ENCODE results near the gene CACNA1C.

Gene CACNA1C

DNA sequence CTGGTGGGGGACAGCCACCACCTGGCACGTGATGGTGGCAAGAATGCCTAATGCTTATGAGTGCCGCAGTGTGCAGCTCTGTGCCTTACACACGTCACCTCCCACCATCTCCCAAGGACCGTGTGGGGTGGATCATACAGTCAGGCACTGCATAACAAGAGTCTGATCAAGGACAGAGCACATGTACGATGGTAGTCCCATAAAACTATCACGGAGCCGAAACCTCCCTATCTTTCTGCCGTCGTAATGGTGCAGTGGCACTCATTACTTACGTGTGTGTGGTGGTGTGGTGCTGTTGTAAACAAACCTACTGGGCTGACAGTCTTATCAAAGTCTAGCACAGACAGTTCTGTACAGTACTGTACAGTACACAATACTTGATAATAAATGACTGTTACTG, 89.3 kb downstream of the CACNA1C start:
- DNase-seq (ENCODE audit: low read depth) = no peak
- no peak overlapping the region for H3K4me3 ChIP-seq (ENCODE audit: low read depth, low read length)
- TF ChIP-seq, protein P1, sequence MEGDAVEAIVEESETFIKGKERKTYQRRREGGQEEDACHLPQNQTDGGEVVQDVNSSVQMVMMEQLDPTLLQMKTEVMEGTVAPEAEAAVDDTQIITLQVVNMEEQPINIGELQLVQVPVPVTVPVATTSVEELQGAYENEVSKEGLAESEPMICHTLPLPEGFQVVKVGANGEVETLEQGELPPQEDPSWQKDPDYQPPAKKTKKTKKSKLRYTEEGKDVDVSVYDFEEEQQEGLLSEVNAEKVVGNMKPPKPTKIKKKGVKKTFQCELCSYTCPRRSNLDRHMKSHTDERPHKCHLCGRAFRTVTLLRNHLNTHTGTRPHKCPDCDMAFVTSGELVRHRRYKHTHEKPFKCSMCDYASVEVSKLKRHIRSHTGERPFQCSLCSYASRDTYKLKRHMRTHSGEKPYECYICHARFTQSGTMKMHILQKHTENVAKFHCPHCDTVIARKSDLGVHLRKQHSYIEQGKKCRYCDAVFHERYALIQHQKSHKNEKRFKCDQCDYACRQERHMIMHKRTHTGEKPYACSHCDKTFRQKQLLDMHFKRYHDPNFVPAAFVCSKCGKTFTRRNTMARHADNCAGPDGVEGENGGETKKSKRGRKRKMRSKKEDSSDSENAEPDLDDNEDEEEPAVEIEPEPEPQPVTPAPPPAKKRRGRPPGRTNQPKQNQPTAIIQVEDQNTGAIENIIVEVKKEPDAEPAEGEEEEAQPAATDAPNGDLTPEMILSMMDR (IDR thresholded peaks at IDR 0.05; ENCODE audit: low read depth, low read length) = no peak
- TF ChIP-seq POLR2A (IDR thresholded peaks at IDR 0.05; ENCODE audit: extremely low read depth, insufficient read length) (no peak), MYC (IDR thresholded peaks at IDR 0.05; ENCODE audit: low read depth, low read length) (no peak)
- TF ChIP-seq, protein P2, sequence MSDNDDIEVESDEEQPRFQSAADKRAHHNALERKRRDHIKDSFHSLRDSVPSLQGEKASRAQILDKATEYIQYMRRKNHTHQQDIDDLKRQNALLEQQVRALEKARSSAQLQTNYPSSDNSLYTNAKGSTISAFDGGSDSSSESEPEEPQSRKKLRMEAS (IDR thresholded peaks at IDR 0.05; ENCODE audit: low read depth, low read length) = no peak

DNA sequence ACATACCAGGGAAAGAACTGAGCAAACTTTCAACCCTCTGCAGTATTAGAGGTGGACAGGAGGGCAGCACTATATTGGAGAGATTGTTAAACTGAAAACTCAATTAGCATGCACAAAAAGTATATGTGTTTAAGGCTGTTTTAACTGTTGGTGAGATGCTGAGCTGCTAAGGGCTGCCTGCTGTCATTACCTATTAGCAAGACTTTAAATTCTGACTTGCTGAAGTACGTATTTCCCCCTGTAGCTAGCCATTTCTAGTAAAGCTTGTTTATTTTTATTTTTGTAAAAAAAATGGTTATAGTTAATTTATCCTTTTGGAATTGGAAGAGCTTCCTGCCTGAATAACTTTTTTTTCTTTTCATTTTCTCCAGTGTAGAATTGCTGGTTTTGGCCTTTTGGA, 92.2 kb downstream of the CACNA1C start:
- TF ChIP-seq, protein P1 (IDR thresholded peaks at IDR 0.05; ENCODE audit: low read depth, low read length) = no peak
- no peak for TF ChIP-seq MYC (IDR thresholded peaks at IDR 0.05; ENCODE audit: low read depth, low read length)
- DNase-seq (ENCODE audit: low read depth) = no peak
- no peak overlapping the region for H3K4me3 ChIP-seq (ENCODE audit: low read depth, low read length)

DNA sequence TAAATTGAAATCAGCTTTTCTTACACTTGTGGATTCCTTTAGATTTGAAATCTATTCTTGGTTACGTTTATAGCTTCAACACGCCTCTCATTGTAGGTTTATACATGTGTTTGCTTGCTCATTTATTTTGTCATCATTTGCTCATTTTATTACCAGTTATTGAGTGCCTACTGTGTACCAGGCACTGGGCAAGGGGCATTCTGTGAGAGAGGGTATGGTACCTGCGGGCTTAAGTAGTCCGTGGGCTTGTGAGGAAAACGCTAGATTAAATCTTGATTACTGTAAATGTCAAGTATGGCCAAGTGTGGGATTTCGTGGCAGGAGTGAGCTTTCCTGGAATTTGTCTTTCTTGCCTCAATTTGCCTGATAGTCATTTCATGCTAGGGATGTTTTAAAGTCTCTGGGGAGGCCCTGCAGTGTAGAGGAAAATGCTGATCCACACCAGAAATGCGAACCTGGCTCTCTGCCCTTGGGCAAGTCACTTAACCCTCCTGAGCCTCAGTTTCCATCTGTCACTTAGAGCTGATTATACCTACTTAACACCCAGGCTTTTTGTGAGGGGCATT, 92.7 kb downstream of the CACNA1C start:
- no peak for TF ChIP-seq MYC (IDR thresholded peaks at IDR 0.05; ENCODE audit: low read depth, low read length)
- no peak for DNase-seq (ENCODE audit: low read depth)
- no peak overlapping the region for H3K4me3 ChIP-seq (ENCODE audit: low read depth, low read length)

DNA sequence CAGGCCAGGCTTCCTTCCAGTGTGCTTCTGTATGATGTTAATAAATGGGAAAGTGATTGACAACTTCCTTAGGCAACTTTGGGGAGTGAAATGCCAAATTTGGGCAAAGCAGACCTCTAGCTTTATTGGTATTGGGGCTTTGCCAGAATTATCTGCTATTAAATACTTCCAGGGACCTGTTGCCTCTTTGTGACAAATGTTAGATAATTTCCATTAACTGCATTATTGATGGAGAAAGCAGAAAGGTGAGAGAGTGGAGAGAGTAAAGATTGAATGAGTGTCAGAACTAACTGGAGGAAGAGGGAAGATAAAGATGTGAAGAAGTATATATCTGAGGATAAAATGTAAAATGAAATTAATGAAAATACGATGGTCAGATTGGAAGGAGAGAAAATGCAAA, 94.5 kb downstream of the CACNA1C start:
- TF ChIP-seq, protein P2 (IDR thresholded peaks at IDR 0.05; ENCODE audit: low read depth, low read length) = no peak
- TF ChIP-seq POLR2A (IDR thresholded peaks at IDR 0.05; ENCODE audit: extremely low read depth, insufficient read length) (no peak), MYC (IDR thresholded peaks at IDR 0.05; ENCODE audit: low read depth, low read length) (no peak)
- TF ChIP-seq, protein P1 (IDR thresholded peaks at IDR 0.05; ENCODE audit: low read depth, low read length) = no peak
- DNase-seq (ENCODE audit: low read depth) = no peak
- no peak overlapping the region for H3K4me3 ChIP-seq (ENCODE audit: low read depth, low read length)

DNA sequence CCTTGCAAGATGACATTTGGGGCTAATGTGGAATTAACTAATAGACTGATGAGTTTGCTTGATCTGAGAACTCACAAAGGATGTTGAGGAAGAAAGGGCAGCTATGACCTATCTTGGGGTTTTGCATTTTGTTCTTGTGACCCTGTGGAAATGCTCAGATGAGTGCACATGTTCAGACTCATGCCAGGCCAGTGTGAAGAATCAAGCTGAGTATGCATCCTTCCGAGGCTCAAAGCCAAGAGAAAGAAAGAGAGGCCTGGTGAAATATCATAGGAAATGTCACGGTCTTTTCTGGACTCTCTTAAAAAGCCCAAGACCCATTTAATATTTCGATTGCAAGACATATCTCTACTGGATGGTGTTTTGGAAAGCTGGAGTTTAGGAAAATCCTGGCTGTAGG, 96.3 kb downstream of the CACNA1C start:
- TF ChIP-seq POLR2A (IDR thresholded peaks at IDR 0.05; ENCODE audit: extremely low read depth, insufficient read length) (no peak), MYC (IDR thresholded peaks at IDR 0.05; ENCODE audit: low read depth, low read length) (no peak)
- TF ChIP-seq, protein P1 (IDR thresholded peaks at IDR 0.05; ENCODE audit: low read depth, low read length) = no peak
- TF ChIP-seq, protein P2 (IDR thresholded peaks at IDR 0.05; ENCODE audit: low read depth, low read length) = no peak
- no peak overlapping the region for H3K4me3 ChIP-seq (ENCODE audit: low read depth, low read length)
- DNase-seq (ENCODE audit: low read depth) = no peak

DNA sequence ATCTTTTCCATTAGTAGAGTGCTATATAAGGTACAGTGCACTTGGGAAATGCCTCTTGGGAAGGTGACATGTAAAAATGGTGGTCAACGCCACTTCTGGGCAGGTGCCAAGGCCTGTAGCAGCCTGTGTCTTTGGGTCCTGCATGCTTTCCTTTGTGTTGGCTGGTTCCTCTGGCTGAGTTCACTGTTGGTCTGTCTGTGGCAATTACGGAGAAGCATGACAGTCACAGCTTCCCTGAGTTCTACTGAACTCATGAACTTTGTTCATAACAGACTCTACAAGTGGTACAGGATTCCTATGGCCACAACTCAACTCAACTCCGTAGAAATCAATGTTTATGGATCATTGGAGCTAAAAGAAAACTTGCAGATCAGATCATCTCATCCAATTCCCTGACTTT, 98.0 kb downstream of the CACNA1C start:
- no peak for DNase-seq (ENCODE audit: low read depth)
- TF ChIP-seq, protein P2 (IDR thresholded peaks at IDR 0.05; ENCODE audit: low read depth, low read length) = no peak
- TF ChIP-seq POLR2A (IDR thresholded peaks at IDR 0.05; ENCODE audit: extremely low read depth, insufficient read length) = no peak
- TF ChIP-seq, protein P1 (IDR thresholded peaks at IDR 0.05; ENCODE audit: low read depth, low read length) = no peak
- TF ChIP-seq MYC (IDR thresholded peaks at IDR 0.05; ENCODE audit: low read depth, low read length) = no peak
- no peak overlapping the region for H3K4me3 ChIP-seq (ENCODE audit: low read depth, low read length)
